CD8-positive, alpha-beta memory T cell (primary cell): Measurements from ENCODE around the gene CSF1. TPM values are rescaled to one million over a fixed set of nuclear protein-coding genes. Genes with fewer than 3 reads are reported as not detected.
A peak's percentile ranks its signal among the peaks of the same experiment; 100 is the strongest.

ENCODE experiments used
- CTCF ChIA-PET: fragments of 350-600 bp; sonication (Branson Sonifier 250); formaldehyde crosslinking; loops from one replicate; lab custom pipeline; 2021; ENCODE audit warnings: antibody characterized with exemption; lab: Charles Lee
- POLR2A ChIA-PET: fragments of 350-600 bp; sonication (Branson Sonifier 250); formaldehyde crosslinking; loops from one replicate; lab custom pipeline; 2021; ENCODE audit warnings: antibody characterized with exemption; lab: Charles Lee
- DNase-seq, 5 donors: peaks; one replicate each; pipeline versions ENCODE4 v3.0.0 to v3.0.0-alpha.2; 2020 to 2022; ENCODE audit warnings: mixed read lengths in 1 of 5
- H3K27ac ChIP-seq: one replicate; pipeline ENCODE4 v1.7.0; 2013; ENCODE audit warnings: low read depth, mild to moderate bottlenecking, low read length, moderate library complexity
- H3K27me3 ChIP-seq: 2 replicates; pipeline ENCODE4 v1.7.0; 2013; ENCODE audit warnings: low read length, mild to moderate bottlenecking; ENCODE audit not compliant: insufficient read depth, poor library complexity, severe bottlenecking
- H3K36me3 ChIP-seq: 2 replicates; pipeline ENCODE4 v1.7.0; 2013; ENCODE audit warnings: mild to moderate bottlenecking, low read length, moderate library complexity; ENCODE audit not compliant: insufficient read depth
- H3K4me1 ChIP-seq: 2 replicates; pipeline ENCODE4 v1.7.0; 2013; ENCODE audit warnings: mild to moderate bottlenecking, low read length, moderate library complexity; ENCODE audit not compliant: insufficient read depth
- H3K4me3 ChIP-seq: 2 replicates; pipeline ENCODE4 v1.7.0; 2013; ENCODE audit warnings: mild to moderate bottlenecking, low read length
- H3K9me3 ChIP-seq: 2 replicates; pipeline ENCODE4 v1.7.0; 2013; ENCODE audit warnings: mild to moderate bottlenecking, low read length
- H3K27ac Mint-ChIP-seq, 8 donors: one replicate each; pipeline ENCODE4 v1.8.0; 2020 to 2021; ENCODE audit warnings: mixed read lengths in 8 of 8, mild to moderate bottlenecking in 6 of 8, inconsistent platforms in 3 of 8, moderate library complexity in 3 of 8
- H3K27me3 Mint-ChIP-seq, 2 donors: one replicate each; pipeline ENCODE4 v1.8.0; 2020 to 2021; ENCODE audit warnings: mixed read lengths in 2 of 2, mild to moderate bottlenecking in 1 of 2, moderate library complexity in 1 of 2
- H3K36me3 Mint-ChIP-seq, 3 donors: one replicate each; pipeline ENCODE4 v1.8.0; 2020 to 2021; ENCODE audit warnings: mixed read lengths in 3 of 3, inconsistent platforms in 1 of 3, mild to moderate bottlenecking in 1 of 3
- H3K4me1 Mint-ChIP-seq, 3 donors: one replicate each; pipeline ENCODE4 v1.8.0; 2020 to 2021; ENCODE audit warnings: mixed read lengths in 3 of 3, inconsistent platforms in 1 of 3, mild to moderate bottlenecking in 1 of 3
- H3K4me3 Mint-ChIP-seq, 7 donors: one replicate each; pipeline ENCODE4 v1.8.0; 2020 to 2021; ENCODE audit warnings: mixed read lengths in 7 of 7, mild to moderate bottlenecking in 6 of 7, moderate library complexity in 4 of 7, inconsistent platforms in 2 of 7
- H3K9me3 Mint-ChIP-seq, 5 donors: one replicate each; pipeline ENCODE4 v1.8.0; 2020 to 2022; ENCODE audit warnings: mixed read lengths in 5 of 5, mild to moderate bottlenecking in 3 of 5, moderate library complexity in 2 of 5, inconsistent platforms in 1 of 5
- polyA plus RNA-seq: library from polyadenylated mRNA; unstranded; fragments of 300-500 nt; fragmentation: Illumina TruSeq; gene quantifications from one replicate; pipeline ENCODE4 v1.2.3, GENCODE V29; 2021
- total RNA-seq, 2 experiments: library from RNA; stranded (reverse); gene quantifications; one replicate each; pipeline ENCODE4 v1.2.3, GENCODE V29; 2021

CSF1 gene
- total and polyA plus RNA-seq, 3 experiments from 2014 or later = 5.6 to 87.8 (median 82.8) TPM

- no peak for DNase-seq
- Mint-ChIP-seq H3K27ac (peak overlapping the region in 3 of 8 donors; percentile 22 to 51 (median 38)), H3K9me3 (peaks cover 7 to 20% (median 16%) of the 10 kb centered on the region in 5 donors), H3K4me3 (no peak overlapping the region), H3K36me3 (peaks cover 1 to 18% (median 16%) of the 10 kb centered on the region in 3 donors), H3K27me3 (peaks cover 0 to 1% of the 10 kb centered on the region in 2 donors), H3K4me1 (peaks cover 4 to 6% (median 4%) of the 10 kb centered on the region in 3 donors)
- Histone ChIP-seq H3K4me1 (no peaks in the 10 kb centered on the region), H3K4me3 (no peak overlapping the region), H3K36me3 (no peaks in the 10 kb centered on the region), H3K27me3 (no peaks in the 10 kb centered on the region), H3K27ac (no peak overlapping the region), H3K9me3 (peaks cover 3% of the 10 kb centered on the region)
- CTCF ChIA-PET = no interaction called here
- POLR2A ChIA-PET = no interaction called here
These were observed 22.0 kb downstream of the CSF1 start for GRCh38 chr1:109932679-109933078.

- Histone ChIP-seq H3K9me3 (peaks cover 5% of the 10 kb centered on the region), H3K36me3 (no peaks in the 10 kb centered on the region), H3K4me3 (no peak overlapping the region), H3K27ac (no peak overlapping the region), H3K27me3 (no peaks in the 10 kb centered on the region), H3K4me1 (no peaks in the 10 kb centered on the region)
- peaks cover 1 to 4% of the 10 kb centered on the region in 2 donors for H3K27me3 Mint-ChIP-seq
- ChIA-PET CTCF (no interaction called here), POLR2A (no interaction called here)
- no peak for DNase-seq
- peaks cover 1 to 17% (median 9%) of the 10 kb centered on the region in 3 donors for H3K36me3 Mint-ChIP-seq
- H3K4me1 Mint-ChIP-seq = peaks cover 4 to 6% (median 4%) of the 10 kb centered on the region in 3 donors
- peak overlapping the region in 1 of 7 donors; percentile 28 for H3K4me3 Mint-ChIP-seq
- peak overlapping the region in 3 of 8 donors; percentile 51 to 74 (median 70) for H3K27ac Mint-ChIP-seq
- peaks cover 17 to 26% (median 22%) of the 10 kb centered on the region in 5 donors for H3K9me3 Mint-ChIP-seq
These were observed 23.4 kb downstream of the CSF1 start for GRCh38 chr1:109933856-109934711.

DNA sequence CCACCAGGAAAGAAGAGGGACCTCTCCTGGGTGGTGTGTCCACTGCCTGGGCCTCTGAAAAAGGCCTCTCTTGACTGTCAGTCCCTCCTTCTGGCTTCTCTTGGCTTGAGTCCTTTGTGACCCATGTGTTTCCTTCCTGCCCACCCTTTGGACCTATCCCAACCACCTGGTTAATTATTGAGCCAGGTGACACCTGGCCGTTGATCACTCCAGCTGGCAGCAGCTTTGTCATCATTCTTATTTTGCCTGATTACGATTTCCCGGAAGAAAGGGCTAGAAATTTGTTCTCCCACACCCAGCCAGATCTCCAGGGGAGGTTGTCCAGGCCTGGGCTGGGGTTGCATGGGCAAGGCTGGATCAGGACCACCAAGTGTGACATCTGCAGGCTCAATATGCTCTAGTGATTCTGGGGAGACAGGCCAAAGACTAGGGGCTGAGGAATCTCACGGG, 24.8 kb downstream of the CSF1 start:
- peaks cover 1 to 4% of the 10 kb centered on the region in 2 donors for H3K27me3 Mint-ChIP-seq
- DNase-seq = no peak
- no peak overlapping the region for H3K27ac ChIP-seq
- no peaks in the 10 kb centered on the region for H3K27me3 ChIP-seq
- POLR2A ChIA-PET = no interaction called here
- peak overlapping the region in 1 of 8 donors; percentile 18 for H3K27ac Mint-ChIP-seq
- peaks cover 22 to 32% (median 27%) of the 10 kb centered on the region in 5 donors for H3K9me3 Mint-ChIP-seq
- peaks cover 4 to 6% (median 4%) of the 10 kb centered on the region in 3 donors for H3K4me1 Mint-ChIP-seq
- H3K4me3 ChIP-seq = no peak overlapping the region
- H3K36me3 Mint-ChIP-seq = peaks cover 1 to 17% (median 2%) of the 10 kb centered on the region in 3 donors
- no peaks in the 10 kb centered on the region for H3K4me1 ChIP-seq
- no peaks in the 10 kb centered on the region for H3K36me3 ChIP-seq
- peaks cover 5% of the 10 kb centered on the region for H3K9me3 ChIP-seq
- CTCF ChIA-PET = no interaction called here
- H3K4me3 Mint-ChIP-seq = peak overlapping the region in 1 of 7 donors; percentile 48

DNA sequence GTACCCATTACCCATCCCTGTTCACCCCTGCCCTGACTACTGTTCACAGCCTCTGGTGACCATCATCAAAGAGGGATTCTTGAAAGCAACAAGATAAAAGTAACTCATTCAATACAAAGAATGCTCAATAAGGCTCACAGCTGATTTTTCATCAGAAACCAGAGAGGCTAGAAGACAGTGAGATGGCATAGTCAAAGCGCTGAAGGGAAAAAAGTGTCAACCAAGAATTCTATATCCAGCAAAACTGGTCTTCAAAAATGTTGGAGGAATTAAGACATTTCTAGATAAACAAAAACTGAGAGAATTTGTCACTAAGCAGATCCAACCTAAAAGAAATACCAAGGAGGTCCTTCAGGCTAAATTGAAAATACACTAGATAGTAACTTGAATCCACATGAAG, 27.1 kb downstream of the CSF1 start:
- CTCF ChIA-PET = no interaction called here
- Mint-ChIP-seq H3K36me3 (peaks cover 1 to 17% (median 2%) of the 10 kb centered on the region in 3 donors), H3K4me1 (peaks cover 4 to 6% (median 4%) of the 10 kb centered on the region in 3 donors), H3K4me3 (no peak overlapping the region), H3K9me3 (peaks cover 22 to 32% (median 27%) of the 10 kb centered on the region in 5 donors), H3K27ac (no peak overlapping the region), H3K27me3 (peaks cover 4 to 5% of the 10 kb centered on the region in 2 donors)
- POLR2A ChIA-PET = no interaction called here
- H3K9me3 ChIP-seq = peaks cover 5% of the 10 kb centered on the region
- no peak overlapping the region for H3K4me3 ChIP-seq
- H3K4me1 ChIP-seq = no peaks in the 10 kb centered on the region
- no peak for DNase-seq
- no peak overlapping the region for H3K27ac ChIP-seq
- H3K27me3 ChIP-seq = no peaks in the 10 kb centered on the region
- no peaks in the 10 kb centered on the region for H3K36me3 ChIP-seq

GRCh38 chr1:109938556-109938955, 27.9 kb downstream of the CSF1 start:
- no peak overlapping the region for H3K27ac ChIP-seq
- Mint-ChIP-seq H3K4me1 (peaks cover 4 to 5% (median 4%) of the 10 kb centered on the region in 3 donors), H3K27me3 (peaks cover 4 to 5% of the 10 kb centered on the region in 2 donors), H3K4me3 (no peak overlapping the region), H3K36me3 (peaks cover 1 to 17% (median 2%) of the 10 kb centered on the region in 3 donors), H3K27ac (no peak overlapping the region), H3K9me3 (peaks cover 22 to 32% (median 27%) of the 10 kb centered on the region in 5 donors)
- H3K36me3 ChIP-seq = no peaks in the 10 kb centered on the region
- H3K4me3 ChIP-seq = no peak overlapping the region
- no peaks in the 10 kb centered on the region for H3K4me1 ChIP-seq
- no peaks in the 10 kb centered on the region for H3K27me3 ChIP-seq
- no peak for DNase-seq
- POLR2A ChIA-PET = no interaction called here
- CTCF ChIA-PET = no interaction called here
- H3K9me3 ChIP-seq = peaks cover 5% of the 10 kb centered on the region

DNA sequence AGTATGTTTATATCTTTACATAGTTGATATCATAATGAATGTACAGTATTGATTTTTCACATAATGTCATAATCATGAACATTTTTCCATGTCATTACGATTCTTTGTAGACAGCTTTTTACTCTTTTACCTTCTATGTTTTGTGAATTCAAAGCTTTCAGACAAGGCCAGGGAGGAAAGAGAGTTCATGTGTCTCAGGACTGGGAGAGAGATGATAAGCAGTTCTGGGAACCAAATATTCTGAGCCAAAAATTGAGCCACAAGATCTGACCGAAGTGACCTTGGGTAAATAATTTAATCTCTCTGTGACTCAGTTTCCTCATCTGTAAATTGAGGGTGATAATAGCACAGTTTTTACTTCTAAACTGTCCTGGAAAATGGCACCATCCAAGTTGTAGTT, 31.8 kb downstream of the CSF1 start:
- Mint-ChIP-seq H3K27ac (no peak overlapping the region), H3K4me3 (no peak overlapping the region), H3K36me3 (peaks cover 0 to 3% (median 2%) of the 10 kb centered on the region in 3 donors), H3K4me1 (peaks cover 4 to 6% (median 5%) of the 10 kb centered on the region in 3 donors), H3K27me3 (peaks cover 4 to 17% of the 10 kb centered on the region in 2 donors), H3K9me3 (peaks cover 10 to 19% (median 11%) of the 10 kb centered on the region in 5 donors)
- no peaks in the 10 kb centered on the region for H3K36me3 ChIP-seq
- H3K27ac ChIP-seq = peak overlapping the region; percentile 6
- H3K27me3 ChIP-seq = peaks cover 2% of the 10 kb centered on the region
- H3K9me3 ChIP-seq = peaks cover 5% of the 10 kb centered on the region
- ChIA-PET POLR2A (no interaction called here), CTCF (no interaction called here)
- no peak for DNase-seq
- no peak overlapping the region for H3K4me3 ChIP-seq
- no peaks in the 10 kb centered on the region for H3K4me1 ChIP-seq

DNA sequence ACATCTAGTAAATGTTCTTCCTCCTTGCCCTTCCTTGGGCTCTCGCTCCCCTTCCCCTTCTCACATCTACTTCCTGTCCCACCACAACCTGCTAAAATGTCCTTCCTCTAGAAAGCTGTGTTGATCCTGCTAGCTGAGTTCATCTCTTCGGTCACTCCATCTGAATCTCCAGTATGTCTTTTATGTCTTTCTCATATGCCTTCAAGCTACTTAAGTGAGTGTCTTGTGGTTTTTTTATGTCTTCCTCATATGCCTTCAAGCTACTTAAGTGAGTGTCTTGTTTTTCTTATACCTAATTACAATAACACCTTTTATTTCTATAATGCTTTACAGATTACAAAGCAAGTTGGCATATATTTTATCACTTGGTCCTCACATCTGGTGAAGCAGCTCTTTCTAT, 33.9 kb downstream of the CSF1 start:
- no peak for DNase-seq
- Mint-ChIP-seq H3K4me3 (no peak overlapping the region), H3K36me3 (no peaks in the 10 kb centered on the region), H3K27me3 (peaks cover 4 to 13% of the 10 kb centered on the region in 2 donors), H3K4me1 (peaks cover 4 to 6% (median 5%) of the 10 kb centered on the region in 3 donors), H3K27ac (peak overlapping the region in 1 of 8 donors; percentile 19), H3K9me3 (peaks cover 0 to 2% (median under 1%) of the 10 kb centered on the region in 5 donors)
- Histone ChIP-seq H3K27me3 (peaks cover 2% of the 10 kb centered on the region), H3K4me1 (no peaks in the 10 kb centered on the region), H3K4me3 (no peak overlapping the region), H3K9me3 (no peaks in the 10 kb centered on the region), H3K27ac (no peak overlapping the region), H3K36me3 (no peaks in the 10 kb centered on the region)
- POLR2A ChIA-PET = no interaction called here
- CTCF ChIA-PET = interaction anchor here (1.3 kb wide), 1 partner anchor 138 kb away, joined by 3 read pairs; no protein-coding TSS in a partner anchor

- POLR2A ChIA-PET = no interaction called here
- CTCF ChIA-PET = interaction anchor here (1.2 kb wide), 1 partner anchor 156 kb away, joined by 4 read pairs; no protein-coding TSS in a partner anchor
- H3K27ac Mint-ChIP-seq = no peak overlapping the region
These were observed 35.9 kb downstream of the CSF1 start for GRCh38 chr1:109946511-109946910.

More at GRCh38 chr1:109946511-109946910, 35.9 kb downstream of the CSF1 start:
- Histone ChIP-seq H3K4me1 (no peaks in the 10 kb centered on the region), H3K4me3 (no peak overlapping the region), H3K36me3 (no peaks in the 10 kb centered on the region), H3K9me3 (no peaks in the 10 kb centered on the region), H3K27ac (no peak overlapping the region), H3K27me3 (peaks cover 2% of the 10 kb centered on the region)
- H3K36me3 Mint-ChIP-seq = no peaks in the 10 kb centered on the region
- peaks cover 4 to 6% (median 5%) of the 10 kb centered on the region in 3 donors for H3K4me1 Mint-ChIP-seq
- H3K9me3 Mint-ChIP-seq = no peaks in the 10 kb centered on the region
- peaks cover 0 to 13% of the 10 kb centered on the region in 2 donors for H3K27me3 Mint-ChIP-seq
- H3K4me3 Mint-ChIP-seq = no peak overlapping the region
- DNase-seq = no peak
